ENCODE results near the gene ACTC1. TPM values are rescaled to one million over a fixed set of nuclear protein-coding genes. Genes with fewer than 3 reads are reported as not detected.

Gene ACTC1
- polyA plus RNA-seq, 1 donor from 2014 or later, result not detected

DNA sequence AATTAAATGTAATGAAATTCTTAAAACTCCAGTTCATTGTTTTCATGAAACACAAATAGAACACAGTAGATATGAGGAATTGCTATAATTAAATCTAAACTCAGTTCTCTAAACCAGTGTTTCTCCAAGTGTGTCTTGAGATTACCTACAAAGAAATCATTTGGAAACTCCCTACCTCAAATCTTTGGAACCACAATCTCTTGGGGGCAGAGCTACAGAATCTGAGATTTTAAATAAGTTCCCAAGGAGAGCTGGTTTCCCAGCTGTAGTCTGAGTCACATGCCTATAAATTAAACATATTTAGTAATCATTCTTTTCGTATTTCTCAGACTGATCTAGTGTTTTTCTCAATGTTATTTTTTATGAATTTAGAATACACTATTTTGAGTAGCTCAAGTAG is 17.0 kb upstream of the ACTC1 start:
- H2AFZ ChIP-seq (ENCODE audit: low read depth, low read length), result no peak overlapping the region
- H3K4me3 ChIP-seq (ENCODE audit: low read length), result no peak overlapping the region
- no peaks in the 10 kb centered on the region for H3K79me2 ChIP-seq (replicated peaks; ENCODE audit: insufficient read depth, low read length)
- no peak overlapping the region for H3K9ac ChIP-seq (ENCODE audit: low read length)
- H3K36me3 ChIP-seq (ENCODE audit: insufficient read depth, low read length), result no peaks in the 10 kb centered on the region
- TF ChIP-seq SMC3 (conservative IDR thresholded peaks at IDR 0.05; ENCODE audit: poor library complexity) (no peak), MXI1 (conservative IDR thresholded peaks at IDR 0.05; ENCODE audit: poor library complexity, severe bottlenecking) (no peak), EP300 (conservative IDR thresholded peaks at IDR 0.05; ENCODE audit: poor library complexity, severe bottlenecking) (no peak), RAD21 (conservative IDR thresholded peaks at IDR 0.05) (no peak), TAF1 (IDR thresholded peaks at IDR 0.05; ENCODE audit: low read depth) (no peak), POLR2AphosphoS5 (IDR thresholded peaks at IDR 0.05) (no peak), EZH2 (IDR thresholded peaks at IDR 0.05; ENCODE audit: borderline replicate concordance, insufficient read depth, low read length, poor library complexity, severe bottlenecking) (no peak)
- TF ChIP-seq, protein P1, sequence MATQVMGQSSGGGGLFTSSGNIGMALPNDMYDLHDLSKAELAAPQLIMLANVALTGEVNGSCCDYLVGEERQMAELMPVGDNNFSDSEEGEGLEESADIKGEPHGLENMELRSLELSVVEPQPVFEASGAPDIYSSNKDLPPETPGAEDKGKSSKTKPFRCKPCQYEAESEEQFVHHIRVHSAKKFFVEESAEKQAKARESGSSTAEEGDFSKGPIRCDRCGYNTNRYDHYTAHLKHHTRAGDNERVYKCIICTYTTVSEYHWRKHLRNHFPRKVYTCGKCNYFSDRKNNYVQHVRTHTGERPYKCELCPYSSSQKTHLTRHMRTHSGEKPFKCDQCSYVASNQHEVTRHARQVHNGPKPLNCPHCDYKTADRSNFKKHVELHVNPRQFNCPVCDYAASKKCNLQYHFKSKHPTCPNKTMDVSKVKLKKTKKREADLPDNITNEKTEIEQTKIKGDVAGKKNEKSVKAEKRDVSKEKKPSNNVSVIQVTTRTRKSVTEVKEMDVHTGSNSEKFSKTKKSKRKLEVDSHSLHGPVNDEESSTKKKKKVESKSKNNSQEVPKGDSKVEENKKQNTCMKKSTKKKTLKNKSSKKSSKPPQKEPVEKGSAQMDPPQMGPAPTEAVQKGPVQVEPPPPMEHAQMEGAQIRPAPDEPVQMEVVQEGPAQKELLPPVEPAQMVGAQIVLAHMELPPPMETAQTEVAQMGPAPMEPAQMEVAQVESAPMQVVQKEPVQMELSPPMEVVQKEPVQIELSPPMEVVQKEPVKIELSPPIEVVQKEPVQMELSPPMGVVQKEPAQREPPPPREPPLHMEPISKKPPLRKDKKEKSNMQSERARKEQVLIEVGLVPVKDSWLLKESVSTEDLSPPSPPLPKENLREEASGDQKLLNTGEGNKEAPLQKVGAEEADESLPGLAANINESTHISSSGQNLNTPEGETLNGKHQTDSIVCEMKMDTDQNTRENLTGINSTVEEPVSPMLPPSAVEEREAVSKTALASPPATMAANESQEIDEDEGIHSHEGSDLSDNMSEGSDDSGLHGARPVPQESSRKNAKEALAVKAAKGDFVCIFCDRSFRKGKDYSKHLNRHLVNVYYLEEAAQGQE (IDR thresholded peaks at IDR 0.05; ENCODE audit: borderline replicate concordance), result no peak
- no peaks in the 10 kb centered on the region for H4K20me1 ChIP-seq (ENCODE audit: insufficient read depth)
- no peaks in the 10 kb centered on the region for H3K9me3 ChIP-seq (ENCODE audit: low read length)
- H3K27ac ChIP-seq (ENCODE audit: low read length), result no peak overlapping the region
- H3K9me2 ChIP-seq (ENCODE audit: insufficient read depth, low read length), result no peaks in the 10 kb centered on the region
- H3K27me3 ChIP-seq (ENCODE audit: insufficient read depth, low read depth, low read length), result no peaks in the 10 kb centered on the region
- H3K4me2 ChIP-seq (ENCODE audit: low read length), result no peak overlapping the region
- H3F3A ChIP-seq (ENCODE audit: insufficient read depth, low read length, poor library complexity, severe bottlenecking), result no peaks in the 10 kb centered on the region

DNA sequence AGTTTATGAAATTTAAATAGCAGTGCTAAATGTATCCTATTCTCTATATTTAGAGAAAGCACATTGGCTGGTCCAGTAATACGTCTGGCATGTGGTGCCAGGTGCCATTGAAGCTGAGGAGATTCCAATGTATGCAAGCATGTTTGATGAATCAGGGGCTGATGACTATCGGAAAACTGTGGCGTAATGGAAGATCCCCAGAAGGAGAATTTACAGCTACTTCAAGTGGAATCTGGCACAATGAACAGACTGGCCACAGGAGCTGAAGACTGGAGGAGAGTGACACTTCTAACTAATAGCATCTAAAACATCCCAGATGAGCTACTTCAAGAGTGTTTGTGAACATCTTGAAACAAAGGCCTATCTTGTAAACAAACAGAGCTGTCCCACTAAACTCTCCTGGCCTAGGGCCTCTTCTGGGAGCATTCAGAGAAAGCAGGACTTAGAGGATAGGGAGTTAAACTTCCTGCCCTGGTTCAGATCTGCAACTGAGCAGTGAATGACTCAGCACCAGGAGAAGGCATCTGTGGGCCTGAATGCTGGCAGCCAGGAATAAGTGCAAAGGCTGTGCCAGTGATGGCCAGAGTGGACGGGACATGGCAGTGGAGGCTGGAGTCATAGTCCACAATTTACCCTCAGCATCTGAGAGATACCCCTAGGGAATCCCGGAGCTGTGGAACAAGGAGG is 15.2 kb upstream of the ACTC1 start:
- H3K9me3 ChIP-seq (ENCODE audit: low read length), result no peaks in the 10 kb centered on the region
- TF ChIP-seq RAD21 (conservative IDR thresholded peaks at IDR 0.05), result no peak
- TF ChIP-seq POLR2AphosphoS5 (IDR thresholded peaks at IDR 0.05), result no peak
- no peak for TF ChIP-seq EZH2 (IDR thresholded peaks at IDR 0.05; ENCODE audit: borderline replicate concordance, insufficient read depth, low read length, poor library complexity, severe bottlenecking)
- no peak for TF ChIP-seq TAF1 (IDR thresholded peaks at IDR 0.05; ENCODE audit: low read depth)
- TF ChIP-seq, protein P2, sequence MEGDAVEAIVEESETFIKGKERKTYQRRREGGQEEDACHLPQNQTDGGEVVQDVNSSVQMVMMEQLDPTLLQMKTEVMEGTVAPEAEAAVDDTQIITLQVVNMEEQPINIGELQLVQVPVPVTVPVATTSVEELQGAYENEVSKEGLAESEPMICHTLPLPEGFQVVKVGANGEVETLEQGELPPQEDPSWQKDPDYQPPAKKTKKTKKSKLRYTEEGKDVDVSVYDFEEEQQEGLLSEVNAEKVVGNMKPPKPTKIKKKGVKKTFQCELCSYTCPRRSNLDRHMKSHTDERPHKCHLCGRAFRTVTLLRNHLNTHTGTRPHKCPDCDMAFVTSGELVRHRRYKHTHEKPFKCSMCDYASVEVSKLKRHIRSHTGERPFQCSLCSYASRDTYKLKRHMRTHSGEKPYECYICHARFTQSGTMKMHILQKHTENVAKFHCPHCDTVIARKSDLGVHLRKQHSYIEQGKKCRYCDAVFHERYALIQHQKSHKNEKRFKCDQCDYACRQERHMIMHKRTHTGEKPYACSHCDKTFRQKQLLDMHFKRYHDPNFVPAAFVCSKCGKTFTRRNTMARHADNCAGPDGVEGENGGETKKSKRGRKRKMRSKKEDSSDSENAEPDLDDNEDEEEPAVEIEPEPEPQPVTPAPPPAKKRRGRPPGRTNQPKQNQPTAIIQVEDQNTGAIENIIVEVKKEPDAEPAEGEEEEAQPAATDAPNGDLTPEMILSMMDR (IDR thresholded peaks at IDR 0.05; ENCODE audit: poor library complexity, severe bottlenecking), result no peak
- TF ChIP-seq EP300 (conservative IDR thresholded peaks at IDR 0.05; ENCODE audit: poor library complexity, severe bottlenecking), result no peak
- no peak for TF ChIP-seq MXI1 (conservative IDR thresholded peaks at IDR 0.05; ENCODE audit: poor library complexity, severe bottlenecking)
- H3K27ac ChIP-seq (ENCODE audit: low read length), result no peak overlapping the region
- H3K36me3 ChIP-seq (ENCODE audit: insufficient read depth, low read length), result no peaks in the 10 kb centered on the region
- H3K79me2 ChIP-seq (replicated peaks; ENCODE audit: insufficient read depth, low read length), result no peaks in the 10 kb centered on the region
- no peak overlapping the region for H2AFZ ChIP-seq (ENCODE audit: low read depth, low read length)
- H4K20me1 ChIP-seq (ENCODE audit: insufficient read depth), result no peaks in the 10 kb centered on the region
- H3K9ac ChIP-seq (ENCODE audit: low read length), result no peak overlapping the region
- H3K4me2 ChIP-seq (ENCODE audit: low read length), result no peak overlapping the region
- H3K9me2 ChIP-seq (ENCODE audit: insufficient read depth, low read length), result no peaks in the 10 kb centered on the region
- no peaks in the 10 kb centered on the region for H3F3A ChIP-seq (ENCODE audit: insufficient read depth, low read length, poor library complexity, severe bottlenecking)
- H3K4me3 ChIP-seq (ENCODE audit: low read length), result no peak overlapping the region
- no peaks in the 10 kb centered on the region for H3K27me3 ChIP-seq (ENCODE audit: insufficient read depth, low read depth, low read length)
